SJCRH30 (cell line): ENCODE data around the gene ARL6IP4. TPM values are rescaled to one million over a fixed set of nuclear protein-coding genes. Genes with fewer than 3 reads are reported as not detected.

Experiments
- DNase-seq, 2 experiments: peaks; one replicate each; pipeline ENCODE4 v3.0.0-alpha.2; 2015 to 2020
- H3K27ac ChIP-seq: fragments of 250-450 bp; sonication (Bioruptor Pico); 2 replicates; pipeline ENCODE4 v1.5.1; 2020; ENCODE audit warnings: mild to moderate bottlenecking, moderate library complexity
- H3K27me3 ChIP-seq: fragments of 250-450 bp; sonication (Bioruptor Pico); 2 replicates; pipeline ENCODE4 v1.5.1; 2020; ENCODE audit warnings: mild to moderate bottlenecking, moderate library complexity
- H3K36me3 ChIP-seq: fragments of 250-450 bp; sonication (Bioruptor Pico); 2 replicates; pipeline ENCODE4 v1.5.1; 2020; ENCODE audit warnings: mild to moderate bottlenecking, moderate library complexity
- H3K4me1 ChIP-seq: fragments of 250-450 bp; sonication (Bioruptor Pico); 2 replicates; pipeline ENCODE4 v1.5.1; 2020; ENCODE audit warnings: mild to moderate bottlenecking, moderate library complexity
- H3K4me3 ChIP-seq: fragments of 250-450 bp; sonication (Bioruptor Pico); 2 replicates; pipeline ENCODE4 v1.5.1; 2020; ENCODE audit warnings: mild to moderate bottlenecking, moderate library complexity
- H3K9me3 ChIP-seq: fragments of 250-450 bp; sonication (Bioruptor Pico); replicated peaks from 2 replicates; pipeline ENCODE4 v1.5.1; 2020; ENCODE audit warnings: mild to moderate bottlenecking, moderate library complexity
- total RNA-seq: library from RNA; depleted of rRNA; stranded (reverse); fragments of >200 nt; shearing (Covaris generic); gene quantifications from 2 replicates; pipeline ENCODE4 v1.2.3, GENCODE V29; 2014

Gene ARL6IP4
- total RNA-seq, 1 experiment from 2014 or later: 144 TPM

GRCh38 chr12:122979908-122980182, 636 bp upstream of the ARL6IP4 start:
- peaks cover 4% of the 10 kb centered on the region; the same call in 1 of the 2 replicates for H3K4me1 ChIP-seq
- no peaks in the 10 kb centered on the region for H3K27me3 ChIP-seq
- peak overlapping the region; percentile 78; the same call in 1 of the 2 replicates for H3K27ac ChIP-seq
- H3K4me3 ChIP-seq: peak overlapping the region; percentile 98
- DNase-seq: no peak
- no peaks in the 10 kb centered on the region for H3K36me3 ChIP-seq
- H3K9me3 ChIP-seq: no peaks in the 10 kb centered on the region

- Histone ChIP-seq H3K4me1 (peaks cover 4% of the 10 kb centered on the region; the same call in 1 of the 2 replicates), H3K9me3 (no peaks in the 10 kb centered on the region)
Measured at GRCh38 chr12:122981036-122981471, 573 bp downstream of the ARL6IP4 start.

GRCh38 chr12:122981587-122982476, 1.4 kb downstream of the ARL6IP4 start:
- no peak for DNase-seq
- Histone ChIP-seq H3K27me3 (no peaks in the 10 kb centered on the region), H3K27ac (no peak overlapping the region), H3K4me1 (peaks cover 4% of the 10 kb centered on the region; the same call in 1 of the 2 replicates), H3K9me3 (no peaks in the 10 kb centered on the region), H3K36me3 (no peaks in the 10 kb centered on the region), H3K4me3 (peak overlapping the region; percentile 98)

More at GRCh38 chr12:122981036-122981471, 573 bp downstream of the ARL6IP4 start:
- H3K27me3 ChIP-seq: no peaks in the 10 kb centered on the region
- DNase-seq: peak in 1 of 2 experiments; percentile 39
- peak overlapping the region; percentile 78 for H3K27ac ChIP-seq
- H3K4me3 ChIP-seq: peak overlapping the region; percentile 98
- H3K36me3 ChIP-seq: no peaks in the 10 kb centered on the region

- H3K27me3 ChIP-seq: no peaks in the 10 kb centered on the region
- DNase-seq: no peak
- no peak overlapping the region for H3K27ac ChIP-seq
- no peaks in the 10 kb centered on the region for H3K9me3 ChIP-seq
- H3K4me3 ChIP-seq: no peak overlapping the region
- H3K36me3 ChIP-seq: no peaks in the 10 kb centered on the region
- peaks cover 4% of the 10 kb centered on the region; the same call in 1 of the 2 replicates for H3K4me1 ChIP-seq
Measured at GRCh38 chr12:122982477-122982815, 2.0 kb downstream of the ARL6IP4 start.

- H3K4me3 ChIP-seq: no peak overlapping the region
- no peaks in the 10 kb centered on the region for H3K27me3 ChIP-seq
- H3K9me3 ChIP-seq: no peaks in the 10 kb centered on the region
- no peak for DNase-seq
- no peak overlapping the region for H3K27ac ChIP-seq
- peaks cover 4% of the 10 kb centered on the region; the same call in 1 of the 2 replicates for H3K4me1 ChIP-seq
- H3K36me3 ChIP-seq: no peaks in the 10 kb centered on the region
Measured at GRCh38 chr12:122982963-122983788, 2.7 kb downstream of the ARL6IP4 start.

- Histone ChIP-seq H3K27ac (no peak overlapping the region), H3K4me1 (peaks cover 4% of the 10 kb centered on the region; the same call in 1 of the 2 replicates), H3K27me3 (no peaks in the 10 kb centered on the region), H3K36me3 (no peaks in the 10 kb centered on the region), H3K4me3 (no peak overlapping the region), H3K9me3 (no peaks in the 10 kb centered on the region)
- no peak for DNase-seq
Measured at GRCh38 chr12:122983789-122984515, 3.5 kb downstream of the ARL6IP4 start.

- H3K9me3 ChIP-seq: no peaks in the 10 kb centered on the region
- no peaks in the 10 kb centered on the region for H3K36me3 ChIP-seq
- no peak overlapping the region for H3K4me3 ChIP-seq
- no peak overlapping the region for H3K27ac ChIP-seq
- H3K4me1 ChIP-seq: peaks cover 4% of the 10 kb centered on the region; the same call in 1 of the 2 replicates
- no peak for DNase-seq
- no peaks in the 10 kb centered on the region for H3K27me3 ChIP-seq
Measured at GRCh38 chr12:122984612-122985337, 4.3 kb downstream of the ARL6IP4 start.

- no peaks in the 10 kb centered on the region for H3K27me3 ChIP-seq
- DNase-seq: no peak
- no peaks in the 10 kb centered on the region for H3K9me3 ChIP-seq
- peaks cover 4% of the 10 kb centered on the region; the same call in 1 of the 2 replicates for H3K4me1 ChIP-seq
- H3K4me3 ChIP-seq: no peak overlapping the region
- H3K27ac ChIP-seq: no peak overlapping the region
- no peaks in the 10 kb centered on the region for H3K36me3 ChIP-seq
Measured at GRCh38 chr12:122985338-122986257, 5.1 kb downstream of the ARL6IP4 start.

GRCh38 chr12:122986258-122986871, 5.9 kb downstream of the ARL6IP4 start:
- Histone ChIP-seq H3K4me1 (peaks cover 4% of the 10 kb centered on the region; the same call in 1 of the 2 replicates), H3K9me3 (no peaks in the 10 kb centered on the region), H3K27me3 (no peaks in the 10 kb centered on the region), H3K27ac (no peak overlapping the region), H3K4me3 (no peak overlapping the region), H3K36me3 (no peaks in the 10 kb centered on the region)
- DNase-seq: no peak

- no peaks in the 10 kb centered on the region for H3K27me3 ChIP-seq
- H3K9me3 ChIP-seq: no peaks in the 10 kb centered on the region
- no peak for DNase-seq
- no peaks in the 10 kb centered on the region for H3K4me1 ChIP-seq
- no peak overlapping the region for H3K27ac ChIP-seq
- H3K36me3 ChIP-seq: no peaks in the 10 kb centered on the region
- no peak overlapping the region for H3K4me3 ChIP-seq
Measured at GRCh38 chr12:122987086-122987951, 6.8 kb downstream of the ARL6IP4 start.

GRCh38 chr12:122988036-122988435, 7.6 kb downstream of the ARL6IP4 start:
- no peaks in the 10 kb centered on the region for H3K27me3 ChIP-seq
- DNase-seq: no peak
- H3K4me3 ChIP-seq: no peak overlapping the region
- no peaks in the 10 kb centered on the region for H3K9me3 ChIP-seq
- H3K36me3 ChIP-seq: no peaks in the 10 kb centered on the region
- H3K27ac ChIP-seq: no peak overlapping the region
- no peaks in the 10 kb centered on the region for H3K4me1 ChIP-seq

- Histone ChIP-seq H3K27me3 (no peaks in the 10 kb centered on the region), H3K9me3 (no peaks in the 10 kb centered on the region), H3K27ac (no peak overlapping the region), H3K36me3 (no peaks in the 10 kb centered on the region), H3K4me1 (no peaks in the 10 kb centered on the region), H3K4me3 (no peak overlapping the region)
- no peak for DNase-seq
Measured at GRCh38 chr12:122988612-122989212, 8.2 kb downstream of the ARL6IP4 start.
